Right atrium auricular region (tissue), 2 donors: ENCODE measurements around the gene WDR48. TPM values are rescaled to one million over a fixed set of nuclear protein-coding genes. Genes with fewer than 3 reads are reported as not detected.

Experiments used
- DNase-seq: peaks from one replicate; pipeline ENCODE4 v3.0.0-alpha.2; 2019; ENCODE audit warnings: low spot score
- H3K27ac ChIP-seq, 2 donors: fragments of 200-600 bp; sonication (generic); 1 replicate in 1 of 2; 2 replicates in 1 of 2; pipeline ENCODE4 v1.5.1; 2016 to 2019
- H3K27me3 ChIP-seq, 2 donors: fragments of 200-600 bp; sonication (generic); one replicate each; pipeline versions ENCODE4 v1.5.1 to v1.6.0; 2017 to 2019
- H3K36me3 ChIP-seq: fragments of 200-600 bp; sonication (generic); one replicate; pipeline ENCODE4 v1.5.1; 2016
- H3K4me1 ChIP-seq, 2 donors: fragments of 200-600 bp; sonication (generic); one replicate each; pipeline versions ENCODE4 v1.5.1 to v1.6.0; 2017 to 2019
- H3K4me3 ChIP-seq, 2 donors: fragments of 200-600 bp; sonication (generic); 1 replicate in 1 of 2; 2 replicates in 1 of 2; pipeline ENCODE4 v1.5.1; 2017 to 2019; ENCODE audit warnings: mild to moderate bottlenecking in 1 of 2, moderate library complexity in 1 of 2
- H3K9me3 ChIP-seq, 2 donors: fragments of 200-600 bp; sonication (generic); one replicate each; pipeline ENCODE4 v1.5.1; 2019
- total RNA-seq, 2 donors: library from RNA; depleted of rRNA; stranded (reverse); fragments of >200 nt; gene quantifications; one replicate each; pipeline ENCODE4 v1.1.0, GENCODE V29; 2016
- TF ChIP-seq, protein P1 (sequence below), 2 donors: fragments of 200-600 bp; sonication (generic); IDR thresholded peaks; one replicate each; pipeline ENCODE4 v1.5.1; 2019; ENCODE audit warnings: antibody characterized with exemption in 2 of 2

WDR48 gene
- total RNA-seq, 2 donors from 2014 or later, result 11.9 to 17.1 TPM

GRCh38 chr3:39135170-39135805 is 83.5 kb downstream of the WDR48 start:
- H3K4me3 ChIP-seq, result no peak overlapping the region
- no peaks in the 10 kb centered on the region for H3K36me3 ChIP-seq
- H3K9me3 ChIP-seq, result no peaks in the 10 kb centered on the region
- TF ChIP-seq, protein P1, sequence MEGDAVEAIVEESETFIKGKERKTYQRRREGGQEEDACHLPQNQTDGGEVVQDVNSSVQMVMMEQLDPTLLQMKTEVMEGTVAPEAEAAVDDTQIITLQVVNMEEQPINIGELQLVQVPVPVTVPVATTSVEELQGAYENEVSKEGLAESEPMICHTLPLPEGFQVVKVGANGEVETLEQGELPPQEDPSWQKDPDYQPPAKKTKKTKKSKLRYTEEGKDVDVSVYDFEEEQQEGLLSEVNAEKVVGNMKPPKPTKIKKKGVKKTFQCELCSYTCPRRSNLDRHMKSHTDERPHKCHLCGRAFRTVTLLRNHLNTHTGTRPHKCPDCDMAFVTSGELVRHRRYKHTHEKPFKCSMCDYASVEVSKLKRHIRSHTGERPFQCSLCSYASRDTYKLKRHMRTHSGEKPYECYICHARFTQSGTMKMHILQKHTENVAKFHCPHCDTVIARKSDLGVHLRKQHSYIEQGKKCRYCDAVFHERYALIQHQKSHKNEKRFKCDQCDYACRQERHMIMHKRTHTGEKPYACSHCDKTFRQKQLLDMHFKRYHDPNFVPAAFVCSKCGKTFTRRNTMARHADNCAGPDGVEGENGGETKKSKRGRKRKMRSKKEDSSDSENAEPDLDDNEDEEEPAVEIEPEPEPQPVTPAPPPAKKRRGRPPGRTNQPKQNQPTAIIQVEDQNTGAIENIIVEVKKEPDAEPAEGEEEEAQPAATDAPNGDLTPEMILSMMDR (IDR thresholded peaks at IDR 0.05), result no peak
- peak overlapping the region; percentile 49 to 62 for H3K27ac ChIP-seq
- H3K4me1 ChIP-seq, result peaks cover 0 to 58% of the 10 kb centered on the region in 2 donors
- H3K27me3 ChIP-seq, result no peaks in the 10 kb centered on the region
- DNase-seq, result peak; percentile 76

DNA sequence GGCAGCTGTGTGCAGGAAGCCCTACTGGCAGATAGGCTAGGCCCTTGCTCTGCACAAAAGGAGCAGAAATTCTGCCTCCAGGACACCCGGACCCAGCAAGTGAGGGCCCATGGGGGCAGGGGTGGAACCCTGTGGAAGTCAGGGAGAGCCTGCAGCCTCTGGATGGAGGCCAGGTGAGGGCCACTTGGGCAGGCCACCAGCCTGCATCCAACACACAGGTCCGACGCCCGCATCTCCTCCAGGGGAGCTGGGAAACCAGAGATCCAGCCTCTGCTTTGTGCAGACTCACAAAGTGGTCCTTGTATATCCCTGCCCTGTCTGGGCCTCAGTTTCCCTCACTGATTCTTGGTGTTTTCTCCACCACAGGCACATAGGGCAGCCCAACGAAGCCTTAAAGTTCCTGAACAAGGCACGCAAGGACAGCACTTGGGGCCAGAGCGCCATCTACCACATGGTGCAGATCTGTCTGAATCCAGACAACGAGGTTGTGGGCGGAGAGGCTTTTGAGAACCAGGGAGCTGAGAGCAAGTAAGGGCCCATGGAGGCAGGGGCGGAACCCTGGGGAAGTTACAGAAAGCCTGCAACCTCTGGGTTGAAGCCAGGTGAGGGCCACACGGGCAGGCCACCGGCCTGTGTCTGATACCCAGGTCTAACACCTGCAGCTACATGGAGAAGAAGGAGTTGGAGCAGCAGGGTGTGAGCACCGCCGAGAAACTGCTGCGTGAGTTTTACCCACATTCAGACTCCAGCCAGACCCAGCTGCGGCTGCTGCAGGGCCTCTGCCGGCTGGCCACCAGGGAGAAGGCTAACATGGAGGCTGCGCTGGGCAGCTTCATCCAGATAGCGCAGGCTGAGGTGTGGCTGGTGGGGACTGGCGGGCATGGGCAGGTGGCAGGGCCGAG is 85.0 kb downstream of the WDR48 start:
- Histone ChIP-seq H3K27ac (no peak overlapping the region), H3K36me3 (peaks cover 7% of the 10 kb centered on the region), H3K4me1 (peaks cover 0 to 73% of the 10 kb centered on the region in 2 donors), H3K4me3 (no peak overlapping the region), H3K27me3 (no peaks in the 10 kb centered on the region), H3K9me3 (no peaks in the 10 kb centered on the region)
- no peak for DNase-seq
- TF ChIP-seq, protein P1 (IDR thresholded peaks at IDR 0.05), result no peak

DNA sequence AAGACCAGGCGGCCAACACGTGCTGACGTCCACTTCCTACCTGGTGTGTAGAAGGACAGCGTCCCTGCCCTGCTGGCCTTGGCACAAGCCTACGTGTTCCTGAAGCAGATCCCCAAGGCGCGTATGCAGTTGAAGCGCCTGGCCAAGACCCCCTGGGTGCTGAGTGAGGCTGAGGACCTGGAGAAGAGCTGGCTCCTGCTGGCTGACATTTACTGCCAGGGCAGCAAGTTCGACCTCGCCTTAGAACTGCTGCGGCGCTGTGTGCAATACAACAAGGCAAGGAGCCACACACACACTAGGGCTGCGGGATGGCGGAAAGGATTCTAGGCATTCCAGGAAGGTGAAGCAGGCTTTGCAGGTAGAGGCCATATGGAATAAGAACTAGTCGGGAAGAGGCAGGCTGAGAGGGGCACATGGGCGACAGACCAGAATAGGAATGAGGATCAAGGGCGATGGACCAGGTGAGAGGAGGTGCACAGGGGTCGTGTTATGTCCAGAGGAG is 85.7 kb downstream of the WDR48 start:
- TF ChIP-seq, protein P1 (IDR thresholded peaks at IDR 0.05), result no peak
- no peaks in the 10 kb centered on the region for H3K27me3 ChIP-seq
- no peak overlapping the region for H3K4me3 ChIP-seq
- DNase-seq, result no peak
- peaks cover 0 to 80% of the 10 kb centered on the region in 2 donors for H3K4me1 ChIP-seq
- no peak overlapping the region for H3K27ac ChIP-seq
- no peaks in the 10 kb centered on the region for H3K9me3 ChIP-seq
- peaks cover 14% of the 10 kb centered on the region for H3K36me3 ChIP-seq

GRCh38 chr3:39137991-39138803 is 86.4 kb downstream of the WDR48 start:
- TF ChIP-seq, protein P1 (IDR thresholded peaks at IDR 0.05), result no peak
- Histone ChIP-seq H3K4me1 (peaks cover 0 to 83% of the 10 kb centered on the region in 2 donors), H3K36me3 (peaks cover 21% of the 10 kb centered on the region)

DNA sequence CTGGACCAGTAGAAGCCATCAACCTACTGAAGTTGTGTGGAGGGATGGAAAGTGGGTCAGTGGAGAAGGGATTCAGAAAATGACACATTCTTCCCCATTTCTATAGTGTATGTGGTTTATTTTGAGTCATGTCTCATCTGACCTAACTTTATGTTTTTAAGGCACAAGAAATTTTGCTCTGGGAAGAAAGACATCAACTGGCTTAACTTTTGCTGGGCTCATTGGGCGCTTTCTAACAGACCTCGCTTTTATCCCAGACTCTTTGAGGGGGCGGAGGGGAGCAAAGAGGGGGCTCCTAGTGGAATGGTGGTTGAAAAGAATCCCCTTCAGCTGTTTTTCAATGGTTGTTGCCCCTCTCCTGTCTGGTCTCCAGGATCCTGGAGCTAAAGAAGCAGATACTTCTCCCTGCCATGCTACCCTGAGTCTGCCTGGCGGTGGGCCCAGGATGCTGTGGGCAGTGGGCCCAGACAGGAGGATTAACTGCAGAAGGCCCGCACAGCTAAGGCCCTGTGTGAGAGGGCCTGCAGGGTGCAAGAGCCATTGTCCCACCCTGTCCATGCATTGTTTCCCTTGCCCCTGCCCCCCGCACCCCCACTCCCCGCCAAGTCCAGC is 87.1 kb downstream of the WDR48 start:
- Histone ChIP-seq H3K36me3 (peaks cover 28% of the 10 kb centered on the region), H3K4me3 (no peak overlapping the region), H3K9me3 (no peaks in the 10 kb centered on the region), H3K27me3 (no peaks in the 10 kb centered on the region), H3K4me1 (peaks cover 0 to 83% of the 10 kb centered on the region in 2 donors), H3K27ac (peak overlapping the region; percentile 44 to 56)
- no peak for DNase-seq
- TF ChIP-seq, protein P1 (IDR thresholded peaks at IDR 0.05), result no peak

More at GRCh38 chr3:39137991-39138803, 86.4 kb downstream of the WDR48 start:
- no peak overlapping the region for H3K4me3 ChIP-seq
- no peak overlapping the region for H3K27ac ChIP-seq
- DNase-seq, result no peak
- H3K27me3 ChIP-seq, result no peaks in the 10 kb centered on the region
- no peaks in the 10 kb centered on the region for H3K9me3 ChIP-seq
